OCI-LY7 (cell line): ENCODE results near the gene VSX1. TPM values are rescaled to one million over a fixed set of nuclear protein-coding genes. Genes with fewer than 3 reads are reported as not detected.

Experiments used
- BruUV-seq: library from RNA; stranded (reverse); fragments of 400-500 nt; replicated peaks from 2 replicates; lab custom pipeline; 2021; lab: Mats Ljungman, UMichigan
- CTCF ChIA-PET: fragments of 300-600 bp; sonication (Branson Sonifier 250); formaldehyde crosslinking; loops from one replicate; lab custom pipeline; 2022; ENCODE audit warnings: antibody characterized with exemption; ENCODE audit not compliant: unreplicated experiment; lab: Charles Lee
- POLR2A ChIA-PET: fragments of 300-600 bp; sonication (Branson Sonifier 250); formaldehyde crosslinking; loops from one replicate; lab custom pipeline; 2022; ENCODE audit warnings: antibody characterized with exemption; lab: Charles Lee
- DNase-seq: peaks from one replicate; pipeline ENCODE4 v3.0.0-alpha.2; 2015; ENCODE audit warnings: low spot score
- H2AFZ ChIP-seq: fragments of 200-600 bp; sonication (generic), shearing (Covaris generic); 2 replicates; pipeline ENCODE4 v1.6.1; 2014; ENCODE audit warnings: mild to moderate bottlenecking, antibody characterized with exemption, low read length, moderate library complexity
- H3K27ac ChIP-seq: fragments of 200-600 bp; sonication (generic); 2 replicates; pipeline ENCODE4 v1.5.1; 2014; ENCODE audit warnings: mixed run types, low read depth, mild to moderate bottlenecking, moderate library complexity, low read length, inconsistent platforms; ENCODE audit not compliant: poor library complexity, severe bottlenecking
- H3K36me3 ChIP-seq: fragments of 200-600 bp; sonication (generic); 2 replicates; pipeline ENCODE4 v1.6.1; 2014; ENCODE audit warnings: mild to moderate bottlenecking, antibody characterized with exemption, low read length, moderate library complexity, mixed read lengths; ENCODE audit not compliant: insufficient read depth
- H3K4me1 ChIP-seq: fragments of 200-600 bp; sonication (generic); 2 replicates; pipeline ENCODE4 v1.5.1; 2014; ENCODE audit warnings: mild to moderate bottlenecking, low read length; ENCODE audit not compliant: insufficient read depth, poor library complexity, severe bottlenecking
- H3K4me2 ChIP-seq: fragments of 200-600 bp; sonication (generic); 2 replicates; pipeline ENCODE4 v1.6.1; 2014; ENCODE audit warnings: mild to moderate bottlenecking, low read length
- H3K4me3 ChIP-seq: fragments of 200-600 bp; sonication (generic); 2 replicates; pipeline ENCODE4 v1.5.1; 2014; ENCODE audit warnings: mild to moderate bottlenecking, low read depth, low read length; ENCODE audit not compliant: poor library complexity, severe bottlenecking
- H3K79me2 ChIP-seq: fragments of 200-600 bp; sonication (generic); 2 replicates; pipeline ENCODE4 v1.6.1; 2016; ENCODE audit warnings: low read depth, mild to moderate bottlenecking, low read length, moderate library complexity, mixed read lengths; ENCODE audit not compliant: insufficient read depth
- H3K9me2 ChIP-seq: fragments of 200-600 bp; sonication (generic); 2 replicates; pipeline ENCODE4 v1.6.1; 2016; ENCODE audit warnings: mild to moderate bottlenecking, low read length, mixed read lengths; ENCODE audit not compliant: insufficient read depth
- H3K9me3 ChIP-seq: fragments of 200-600 bp; sonication (generic); 2 replicates; pipeline ENCODE4 v1.6.1; 2014; ENCODE audit warnings: mild to moderate bottlenecking, mixed run types, low read length, mixed read lengths
- H4K20me1 ChIP-seq: fragments of 200-600 bp; sonication (generic); 2 replicates; pipeline ENCODE4 v1.6.1; 2014; ENCODE audit warnings: mild to moderate bottlenecking, antibody characterized with exemption, low read length, moderate library complexity, mixed read lengths; ENCODE audit not compliant: insufficient read depth
- EZH2phosphoT487 ChIP-seq: fragments of 200-600 bp; sonication (generic); IDR thresholded peaks from 2 replicates; pipeline ENCODE4 v1.6.1; 2018; ENCODE audit warnings: low read depth, borderline replicate concordance, mild to moderate bottlenecking, mixed run types, antibody characterized with exemption, low read length, moderate library complexity, mixed read lengths
- intact Hi-C: fragments of 100-400 bp; cut with micrococcal nuclease; formaldehyde crosslinking; loops from one replicate; pipeline ENCODE4 v1.10.0; 2022; ENCODE audit not compliant: unreplicated experiment
- total RNA-seq, 2 experiments: library from RNA; depleted of rRNA in 1 of 2; stranded (reverse); fragments of >200 nt in 1 of 2; shearing (Covaris generic) in 1 of 2; gene quantifications; 2 replicates each; pipeline ENCODE4 v1.2.3, GENCODE V29; 2014 to 2022
- TF ChIP-seq, protein P1 (sequence below): fragments of 200-600 bp; sonication (generic); conservative IDR thresholded peaks from 2 replicates; pipeline ENCODE4 v1.5.1; 2014; ENCODE audit warnings: mild to moderate bottlenecking, antibody characterized with exemption, low read length, moderate library complexity, mixed read lengths

VSX1 gene
- total RNA-seq, 2 experiments from 2014 or later, result not detected

GRCh38 chr20:25044660-25045342 is 37.1 kb downstream of the VSX1 start:
- CTCF ChIA-PET, result no interaction called here
- H3K9me3 ChIP-seq, result no peaks in the 10 kb centered on the region
- intact Hi-C loops, result no loop called here

GRCh38 chr20:25044261-25044560 is 37.7 kb downstream of the VSX1 start:
- intact Hi-C loops, result no loop called here
- no peak overlapping the region for H3K4me2 ChIP-seq
- H3K27ac ChIP-seq, result no peak overlapping the region
- H4K20me1 ChIP-seq, result no peaks in the 10 kb centered on the region
- H3K36me3 ChIP-seq, result no peaks in the 10 kb centered on the region
- no peak overlapping the region for H2AFZ ChIP-seq
- H3K9me2 ChIP-seq, result no peaks in the 10 kb centered on the region
- ChIA-PET CTCF (interaction anchor here (0.9 kb wide), 1 partner anchor 20 kb away, joined by 3 read pairs; no protein-coding TSS in a partner anchor), POLR2A (no interaction called here)
- TF ChIP-seq, protein P1, sequence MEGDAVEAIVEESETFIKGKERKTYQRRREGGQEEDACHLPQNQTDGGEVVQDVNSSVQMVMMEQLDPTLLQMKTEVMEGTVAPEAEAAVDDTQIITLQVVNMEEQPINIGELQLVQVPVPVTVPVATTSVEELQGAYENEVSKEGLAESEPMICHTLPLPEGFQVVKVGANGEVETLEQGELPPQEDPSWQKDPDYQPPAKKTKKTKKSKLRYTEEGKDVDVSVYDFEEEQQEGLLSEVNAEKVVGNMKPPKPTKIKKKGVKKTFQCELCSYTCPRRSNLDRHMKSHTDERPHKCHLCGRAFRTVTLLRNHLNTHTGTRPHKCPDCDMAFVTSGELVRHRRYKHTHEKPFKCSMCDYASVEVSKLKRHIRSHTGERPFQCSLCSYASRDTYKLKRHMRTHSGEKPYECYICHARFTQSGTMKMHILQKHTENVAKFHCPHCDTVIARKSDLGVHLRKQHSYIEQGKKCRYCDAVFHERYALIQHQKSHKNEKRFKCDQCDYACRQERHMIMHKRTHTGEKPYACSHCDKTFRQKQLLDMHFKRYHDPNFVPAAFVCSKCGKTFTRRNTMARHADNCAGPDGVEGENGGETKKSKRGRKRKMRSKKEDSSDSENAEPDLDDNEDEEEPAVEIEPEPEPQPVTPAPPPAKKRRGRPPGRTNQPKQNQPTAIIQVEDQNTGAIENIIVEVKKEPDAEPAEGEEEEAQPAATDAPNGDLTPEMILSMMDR, result no peak
- no peak for TF ChIP-seq EZH2phosphoT487
- peaks cover 20% of the 10 kb centered on the region for H3K4me1 ChIP-seq
- no peaks in the 10 kb centered on the region for H3K9me3 ChIP-seq
- DNase-seq, result no peak
- no peaks in the 10 kb centered on the region for H3K79me2 ChIP-seq
- H3K4me3 ChIP-seq, result no peak overlapping the region
- BruUV-seq, result no TSS peak

More at GRCh38 chr20:25044660-25045342, 37.1 kb downstream of the VSX1 start:
- Histone ChIP-seq H3K36me3 (no peaks in the 10 kb centered on the region), H3K4me3 (no peak overlapping the region), H3K9me2 (no peaks in the 10 kb centered on the region), H2AFZ (no peak overlapping the region), H3K4me1 (peaks cover 20% of the 10 kb centered on the region), H3K79me2 (no peaks in the 10 kb centered on the region), H3K4me2 (no peak overlapping the region), H3K27ac (no peak overlapping the region), H4K20me1 (no peaks in the 10 kb centered on the region)
- no peak for DNase-seq
- POLR2A ChIA-PET, result interaction anchor here (0.7 to 1.5 kb wide), 2 partner anchors 8 to 223 kb away, joined by 3 read pairs; no protein-coding TSS in a partner anchor
- TF ChIP-seq, protein P1, result no peak
- no peak for TF ChIP-seq EZH2phosphoT487
- BruUV-seq, result no TSS peak
